GM18909 (cell line): ENCODE measurements around the gene IDUA.
A peak's percentile ranks its signal among the peaks of the same experiment; 100 is the strongest.
"Not testable (repeated sequence)": the region's sequence is repeated elsewhere in the genome, so short reads cannot be mapped to it uniquely, and the experiment has no call there.

Experiments used
- ATAC-seq: cut with Tn5 transposase; IDR thresholded peaks from one replicate; pipeline ENCODE4 v1.9.1; 2021; ENCODE audit warnings: mild to moderate bottlenecking; ENCODE audit not compliant: unreplicated experiment, poor library complexity

The IDUA gene

GRCh38 chr4:999240-999863 is 12.5 kb downstream of the IDUA start:
- ATAC-seq, result not testable (repeated sequence)

DNA sequence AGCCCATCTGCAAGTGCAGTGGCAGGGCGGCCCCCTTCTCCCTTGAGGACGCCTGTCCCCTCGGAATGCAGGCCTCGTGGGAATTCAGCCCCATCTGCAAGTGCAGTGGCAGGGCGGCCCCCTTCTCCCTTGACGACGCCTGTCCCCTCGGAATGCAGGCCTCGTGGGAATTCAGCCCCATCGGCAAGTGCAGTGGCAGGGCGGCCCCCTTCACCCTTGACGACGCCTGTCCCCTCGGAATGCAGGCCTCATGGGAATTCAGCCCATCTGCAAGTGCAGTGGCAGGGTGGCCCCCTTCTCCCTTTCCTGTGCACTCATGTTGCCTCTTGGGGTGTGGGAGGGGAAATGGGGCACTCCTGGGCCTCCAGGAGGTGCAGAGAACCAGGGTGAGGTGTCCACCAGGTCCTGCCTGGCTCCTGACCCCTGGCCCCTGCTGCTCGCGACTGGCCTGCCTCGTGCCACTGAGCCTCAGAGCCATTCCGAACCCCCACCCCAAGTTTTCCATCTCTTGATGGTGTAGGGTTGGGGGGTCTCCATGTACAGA is 13.1 kb downstream of the IDUA start:
- no peak for ATAC-seq

DNA sequence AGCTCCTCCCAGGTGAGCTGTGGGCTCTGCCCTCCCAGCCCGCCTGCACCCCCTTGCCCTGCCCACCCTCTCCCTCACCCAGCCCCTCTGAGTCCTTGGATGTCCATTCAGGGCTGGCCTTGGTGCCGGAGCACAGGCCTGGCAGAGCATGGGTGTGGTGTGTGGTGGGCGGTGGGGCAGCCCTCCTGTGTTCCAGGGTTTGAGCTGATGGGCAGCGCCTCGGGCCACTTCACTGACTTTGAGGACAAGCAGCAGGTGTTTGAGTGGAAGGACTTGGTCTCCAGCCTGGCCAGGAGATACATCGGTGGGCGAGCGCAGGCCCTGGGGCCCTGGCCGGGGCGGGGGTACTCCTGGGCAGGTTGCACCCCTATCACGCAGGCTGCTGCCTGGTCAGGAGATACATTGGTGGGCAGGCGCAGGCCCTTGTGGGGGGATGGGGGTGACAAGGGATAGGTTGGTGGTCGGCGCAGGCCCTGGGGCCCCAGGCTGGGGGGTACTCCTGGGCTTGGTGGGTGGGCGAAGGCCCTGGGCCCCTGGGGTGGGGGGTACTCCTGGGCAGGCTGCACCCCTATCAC is 13.9 kb downstream of the IDUA start:
- ATAC-seq, result no peak

GRCh38 chr4:1001561-1002130 is 14.8 kb downstream of the IDUA start:
- no peak for ATAC-seq

DNA sequence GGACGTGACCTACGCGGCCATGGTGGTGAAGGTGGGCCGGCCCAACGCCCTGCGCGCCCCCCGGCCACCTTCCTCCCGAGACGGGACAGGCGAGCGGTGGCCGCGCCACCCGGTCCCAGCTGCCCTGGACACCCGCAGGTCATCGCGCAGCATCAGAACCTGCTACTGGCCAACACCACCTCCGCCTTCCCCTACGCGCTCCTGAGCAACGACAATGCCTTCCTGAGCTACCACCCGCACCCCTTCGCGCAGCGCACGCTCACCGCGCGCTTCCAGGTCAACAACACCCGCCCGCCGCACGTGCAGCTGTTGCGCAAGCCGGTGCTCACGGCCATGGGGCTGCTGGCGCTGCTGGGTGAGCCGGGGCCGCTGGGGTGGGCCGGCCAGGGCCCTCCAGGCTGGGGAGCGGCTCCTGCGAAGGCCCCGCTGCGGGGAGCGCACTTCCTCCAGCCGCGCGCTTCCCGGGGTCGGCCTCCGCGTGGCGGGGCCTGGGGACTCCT is 15.3 kb downstream of the IDUA start:
- no peak for ATAC-seq

- ATAC-seq, result no peak
Observed at GRCh38 chr4:1002631-1003251, 15.9 kb downstream of the IDUA start.

DNA sequence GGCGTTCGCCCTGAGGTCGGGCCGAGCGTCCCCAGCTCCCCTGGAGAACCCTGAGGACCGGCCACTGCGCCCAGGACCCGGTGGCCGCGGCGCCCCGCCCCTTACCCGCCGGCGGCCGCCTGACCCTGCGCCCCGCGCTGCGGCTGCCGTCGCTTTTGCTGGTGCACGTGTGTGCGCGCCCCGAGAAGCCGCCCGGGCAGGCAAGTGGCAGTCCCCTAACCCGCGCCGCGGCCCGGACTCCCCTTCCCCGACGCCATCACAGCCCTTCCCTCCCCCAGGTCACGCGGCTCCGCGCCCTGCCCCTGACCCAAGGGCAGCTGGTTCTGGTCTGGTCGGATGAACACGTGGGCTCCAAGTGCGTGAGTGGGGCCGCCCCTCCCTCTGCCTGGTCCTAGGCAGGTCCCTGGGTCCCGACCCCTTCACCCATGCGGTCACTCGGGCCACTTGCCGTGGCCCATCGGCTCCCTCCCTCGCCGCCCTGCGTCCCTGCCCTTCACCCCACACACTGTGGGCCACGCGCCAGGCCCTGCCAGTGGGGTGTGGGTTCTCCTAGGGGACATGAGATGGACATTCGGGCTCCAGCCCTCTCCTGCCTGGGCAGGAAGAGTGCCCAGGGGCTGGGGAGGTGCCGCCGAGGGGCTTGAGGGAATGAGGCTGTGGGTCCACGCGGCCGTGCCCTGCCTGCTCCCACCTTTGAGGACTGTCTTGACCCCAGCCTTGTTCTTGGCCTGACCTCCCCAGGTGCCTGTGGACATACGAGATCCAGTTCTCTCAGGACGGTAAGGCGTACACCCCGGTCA is 16.6 kb downstream of the IDUA start:
- no peak for ATAC-seq

- ATAC-seq, result no peak
Observed at GRCh38 chr4:1004071-1004418, 17.2 kb downstream of the IDUA start.

DNA sequence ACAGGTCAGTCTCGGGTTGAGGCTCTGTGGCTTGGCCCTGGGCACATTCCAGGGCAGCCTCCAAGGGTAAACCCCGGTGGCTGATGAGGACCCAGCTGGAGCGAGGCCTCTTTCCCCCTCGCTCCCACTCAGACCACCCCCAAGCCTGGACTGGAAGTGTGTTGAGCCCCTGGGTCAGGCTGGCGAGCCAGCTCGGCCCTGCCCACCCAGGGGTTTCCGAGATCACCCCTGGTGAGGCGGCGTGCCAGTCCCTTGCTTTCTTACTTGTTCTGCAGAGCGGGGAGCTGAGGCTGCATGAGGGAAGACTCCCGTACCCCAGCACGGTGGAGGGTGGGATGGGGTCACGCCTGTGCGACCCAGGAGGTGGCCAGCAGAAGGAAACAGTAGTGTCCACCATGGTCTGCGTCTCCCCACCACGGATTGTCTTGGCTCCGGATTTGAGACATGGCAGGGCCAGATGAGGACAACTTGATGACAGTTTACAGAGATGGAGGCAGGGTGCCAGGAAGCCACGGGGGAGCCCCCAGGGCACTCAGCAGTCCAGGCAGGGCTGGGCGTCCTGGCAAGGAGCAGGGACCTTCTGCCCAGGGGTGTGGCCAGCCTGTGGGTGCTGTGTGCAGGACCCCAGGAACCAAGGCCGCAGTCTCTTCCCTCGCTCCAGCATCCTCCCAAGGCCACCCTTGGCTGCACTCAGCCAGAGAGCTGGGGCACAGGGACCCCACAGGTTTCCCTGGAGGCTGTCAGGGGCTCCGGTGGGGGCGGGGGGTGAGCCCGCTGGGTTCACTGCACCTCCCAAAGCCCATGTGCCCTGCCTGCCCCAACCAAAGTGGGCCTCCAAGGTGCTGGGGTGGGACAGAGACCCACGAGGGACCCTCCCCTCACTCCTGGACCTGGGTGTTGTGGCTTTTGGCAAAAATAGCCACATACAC is 18.0 kb downstream of the IDUA start:
- ATAC-seq, result no peak

GRCh38 chr4:1006856-1007255 is 20.0 kb downstream of the IDUA start:
- no peak for ATAC-seq

GRCh38 chr4:1008840-1009541 is 22.1 kb downstream of the IDUA start:
- ATAC-seq, result peak; percentile 17

- ATAC-seq, result peak; percentile 44
Observed at GRCh38 chr4:1009542-1010394, 22.9 kb downstream of the IDUA start.

DNA sequence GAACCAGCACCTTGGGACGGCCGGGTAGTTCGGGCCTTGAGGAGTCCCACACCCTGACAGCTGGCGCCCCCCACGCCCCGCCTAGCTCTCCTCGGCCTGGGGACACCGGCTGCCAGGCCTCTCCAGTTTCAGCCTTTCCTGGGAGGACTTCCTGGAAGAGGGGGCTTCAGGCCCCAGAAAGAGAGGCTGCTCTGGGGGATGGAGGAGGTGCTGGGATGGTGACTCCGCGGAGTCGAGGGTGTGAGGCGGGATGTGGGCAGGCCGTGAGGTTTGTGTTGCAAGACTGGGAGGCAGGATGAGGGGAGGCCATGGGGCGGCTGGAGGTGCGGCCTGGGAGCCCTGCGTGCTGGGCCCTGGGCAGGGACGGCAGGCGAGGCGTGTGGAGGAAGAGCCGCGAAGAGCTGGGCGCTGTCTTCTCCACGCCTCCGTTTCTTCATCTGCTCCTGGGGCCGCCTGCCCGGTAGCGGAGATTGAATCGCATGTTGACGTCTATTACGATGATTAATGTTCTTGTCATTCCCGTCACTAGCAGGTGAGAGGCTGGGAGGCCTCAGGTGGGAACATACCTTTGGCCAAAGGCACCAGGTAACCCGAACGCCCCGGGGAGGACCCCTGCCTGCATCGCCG is 23.7 kb downstream of the IDUA start:
- ATAC-seq, result peak; percentile 8

- ATAC-seq, result peak; percentile 45
Observed at GRCh38 chr4:1011022-1011665, 24.3 kb downstream of the IDUA start, which contains the start of gene FGFRL1. Gene FGFRL1 (plus strand): TSS chr4:1011626. CDS start chr4:1012486, 860 bp downstream.

- no peak for ATAC-seq
Observed at GRCh38 chr4:1011666-1012033, 24.8 kb downstream of the IDUA start.

DNA sequence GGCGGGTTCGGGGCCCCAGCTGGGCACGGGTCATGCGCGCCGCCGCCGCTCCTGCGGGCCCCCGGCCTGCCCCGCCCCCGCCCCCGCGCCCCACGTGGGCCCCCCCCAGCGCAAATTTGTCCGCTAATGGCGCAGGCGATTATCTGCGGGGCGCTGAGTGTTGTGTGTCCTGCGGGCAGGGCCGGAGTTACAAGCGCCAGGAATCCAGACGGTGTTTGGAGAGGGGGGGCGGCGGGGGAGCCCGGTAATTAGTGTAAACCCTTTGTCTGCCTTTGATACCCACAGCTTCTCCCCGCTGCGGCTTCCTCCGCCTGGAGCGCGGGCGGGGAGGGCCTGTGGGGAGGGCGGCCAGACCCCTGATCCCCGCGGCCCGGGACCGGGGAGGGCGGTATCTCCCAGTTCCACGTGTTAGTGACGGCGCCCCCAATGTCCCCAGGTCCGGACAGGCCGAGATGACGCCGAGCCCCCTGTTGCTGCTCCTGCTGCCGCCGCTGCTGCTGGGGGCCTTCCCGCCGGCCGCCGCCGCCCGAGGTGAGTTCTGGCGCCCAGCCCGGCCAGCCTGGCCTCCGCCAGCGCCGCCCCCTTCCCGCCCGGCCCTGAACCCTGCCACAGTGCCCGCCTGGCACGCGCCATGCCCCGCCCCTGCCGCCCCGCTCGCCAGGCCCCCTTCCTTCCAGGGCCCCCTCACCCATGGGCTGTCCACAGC is 25.3 kb downstream of the IDUA start:
- no peak for ATAC-seq
